Right kidney (tissue), 1 donor: ENCODE measurements around the gene TXNDC5.
A peak's percentile ranks its signal among the peaks of the same experiment; 100 is the strongest.
"Not testable (repeated sequence)": the region's sequence is repeated elsewhere in the genome, so short reads cannot be mapped to it uniquely, and the experiment has no call there.

Experiments used
- DNase-seq: peaks from one replicate; pipeline ENCODE4 v3.0.0-alpha.2; 2016

TXNDC5 gene

DNA sequence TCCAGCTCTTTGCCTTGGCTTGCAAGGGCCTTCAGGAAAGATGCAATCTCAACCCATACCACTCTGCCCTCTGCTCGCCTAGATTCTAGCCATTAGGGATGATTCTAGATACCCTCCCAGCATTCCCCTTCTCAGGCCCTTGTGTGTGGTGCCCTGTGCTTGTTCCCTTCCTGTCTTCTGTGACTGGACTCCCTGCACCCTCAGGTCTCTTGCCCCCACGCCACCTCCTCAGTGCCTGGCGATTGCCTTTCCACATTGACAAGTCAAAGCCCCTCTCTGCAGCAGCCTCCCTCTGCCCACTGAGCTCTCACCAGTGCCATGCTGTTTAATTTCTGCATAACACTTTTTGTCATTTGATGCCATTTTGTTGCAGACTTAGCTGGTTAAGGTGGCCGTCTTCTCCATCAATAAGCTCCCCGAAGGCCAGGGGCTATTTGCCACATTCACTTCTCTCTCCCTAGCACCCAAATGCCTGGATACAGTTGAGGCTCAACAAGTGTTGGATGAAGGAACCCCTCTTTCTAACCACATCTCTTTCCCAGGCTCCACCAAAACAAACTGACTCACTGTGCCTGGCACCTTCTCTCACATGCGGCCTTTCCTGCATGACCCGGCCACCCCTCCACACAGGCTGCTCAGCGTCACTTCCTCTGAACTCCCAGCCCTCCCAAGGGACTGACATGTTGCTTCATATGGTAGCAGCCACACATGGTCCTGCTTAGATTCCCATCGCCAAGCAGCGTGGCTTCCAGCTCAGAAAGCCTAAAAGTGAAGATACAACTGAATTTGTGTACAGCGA is 4.6 kb upstream of the TXNDC5 start:
- DNase-seq = no peak

DNA sequence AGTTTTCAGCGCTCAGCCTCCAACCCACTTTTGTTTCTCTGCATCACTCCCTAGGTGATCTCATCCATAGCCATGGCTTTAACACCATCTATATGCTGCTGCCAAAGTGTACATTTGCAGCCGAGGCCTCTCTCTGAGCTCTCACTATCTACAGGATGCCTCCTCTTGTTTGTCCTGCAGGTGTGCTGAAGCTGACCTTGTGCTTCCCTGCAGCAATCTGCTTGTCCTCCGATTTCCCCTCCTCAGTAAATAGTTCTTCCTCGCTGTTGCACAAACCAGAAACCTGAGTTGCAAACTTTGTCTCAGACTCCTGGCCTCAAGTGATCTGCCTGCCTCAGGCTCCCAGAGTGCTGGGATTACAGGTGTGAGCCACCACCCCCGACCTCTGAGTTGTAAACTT is 3.7 kb upstream of the TXNDC5 start:
- no peak for DNase-seq

DNA sequence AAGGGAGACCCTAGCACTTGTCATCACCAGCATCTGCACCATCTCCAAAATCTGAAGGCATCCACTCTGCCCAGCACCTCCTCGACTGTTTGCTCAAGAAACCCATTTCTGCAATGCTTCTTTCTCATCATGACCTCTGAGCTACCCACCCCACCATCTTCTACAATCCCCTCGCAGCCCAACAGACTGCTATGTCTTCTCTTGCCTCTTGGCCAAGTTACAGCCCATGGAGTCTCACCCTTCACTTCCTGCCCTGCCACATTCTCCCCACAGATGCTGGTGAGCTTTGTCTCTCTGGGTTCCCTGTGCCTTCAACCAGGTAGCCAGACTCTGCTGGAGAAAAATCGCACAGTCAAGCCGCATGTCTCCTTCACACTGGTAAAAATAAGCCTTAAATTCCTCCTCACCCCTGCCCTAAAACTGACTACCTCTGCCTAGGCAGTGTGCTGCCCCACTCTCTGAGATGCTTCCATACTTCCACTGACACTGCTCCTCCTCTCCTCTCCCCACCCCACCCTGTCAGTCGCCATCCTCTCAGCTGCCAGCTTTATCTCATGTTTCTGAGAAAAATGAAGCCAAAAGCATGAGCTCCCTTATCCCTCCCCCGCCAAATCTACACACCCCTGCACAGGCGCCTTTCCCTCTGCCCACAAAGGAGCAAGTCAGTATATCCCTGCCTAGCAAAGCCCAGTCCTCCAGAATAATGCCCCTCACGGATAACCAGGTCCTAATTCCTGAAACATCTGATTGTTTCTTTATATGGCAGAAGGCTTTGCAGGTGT is 2.3 kb upstream of the TXNDC5 start:
- no peak for DNase-seq

DNA sequence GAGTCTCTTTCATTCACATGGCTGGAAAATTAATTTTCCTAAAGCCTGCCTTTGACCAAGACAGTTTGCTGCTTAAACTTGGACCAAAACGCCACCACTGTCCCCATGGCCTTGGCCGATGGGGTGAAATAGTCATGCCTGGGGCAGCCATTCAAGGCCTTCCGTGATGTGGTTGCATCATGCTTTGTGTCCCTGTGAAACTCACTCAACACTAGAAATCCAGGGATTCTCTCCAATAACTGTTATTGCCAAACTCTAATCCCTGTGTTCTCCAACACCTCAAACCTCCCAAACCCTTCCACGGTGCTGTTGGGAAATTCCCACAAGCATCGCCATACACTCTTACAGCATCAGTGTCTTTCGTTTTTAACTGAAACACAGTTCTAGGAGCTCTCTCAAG is 1.4 kb upstream of the TXNDC5 start:
- DNase-seq = no peak

DNA sequence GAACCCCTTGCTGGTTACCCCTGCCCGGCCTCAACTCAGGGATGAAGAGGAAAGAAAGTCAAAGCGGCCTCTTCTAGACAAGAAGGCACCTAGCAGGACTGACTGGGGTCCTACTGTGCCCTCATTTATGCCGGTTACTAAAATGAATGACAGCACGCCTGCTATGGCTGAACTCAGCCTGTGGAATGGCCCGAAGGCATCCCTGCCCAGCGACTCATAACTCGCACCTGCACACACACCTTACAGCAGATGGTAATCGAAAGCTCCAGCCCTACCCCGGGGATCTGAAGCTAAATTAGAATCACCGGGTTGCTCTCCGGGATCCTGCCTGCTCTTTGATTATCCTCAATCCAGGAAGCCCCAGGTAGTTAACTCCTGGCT is 747 bp upstream of the TXNDC5 start:
- no peak for DNase-seq

DNA sequence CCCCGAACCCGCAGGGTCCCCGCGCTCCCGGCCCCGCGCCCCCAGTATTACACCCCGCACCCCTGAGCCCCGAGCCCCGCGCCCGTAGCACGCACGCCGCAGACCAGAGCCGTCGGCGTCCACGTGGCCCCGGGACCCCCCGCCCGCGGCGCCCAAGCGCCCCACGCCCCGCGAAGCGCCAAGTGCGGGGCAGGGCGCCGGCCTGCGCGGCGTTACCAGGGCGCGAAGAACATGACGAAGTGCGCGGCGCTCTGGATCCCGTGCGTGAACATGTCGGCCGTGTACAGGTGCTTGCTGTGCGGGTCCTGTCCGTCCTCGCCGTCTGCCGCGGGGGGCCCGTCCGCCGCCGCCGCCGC is 312 bp downstream of the TXNDC5 start:
- peak; percentile 34 for DNase-seq

DNA sequence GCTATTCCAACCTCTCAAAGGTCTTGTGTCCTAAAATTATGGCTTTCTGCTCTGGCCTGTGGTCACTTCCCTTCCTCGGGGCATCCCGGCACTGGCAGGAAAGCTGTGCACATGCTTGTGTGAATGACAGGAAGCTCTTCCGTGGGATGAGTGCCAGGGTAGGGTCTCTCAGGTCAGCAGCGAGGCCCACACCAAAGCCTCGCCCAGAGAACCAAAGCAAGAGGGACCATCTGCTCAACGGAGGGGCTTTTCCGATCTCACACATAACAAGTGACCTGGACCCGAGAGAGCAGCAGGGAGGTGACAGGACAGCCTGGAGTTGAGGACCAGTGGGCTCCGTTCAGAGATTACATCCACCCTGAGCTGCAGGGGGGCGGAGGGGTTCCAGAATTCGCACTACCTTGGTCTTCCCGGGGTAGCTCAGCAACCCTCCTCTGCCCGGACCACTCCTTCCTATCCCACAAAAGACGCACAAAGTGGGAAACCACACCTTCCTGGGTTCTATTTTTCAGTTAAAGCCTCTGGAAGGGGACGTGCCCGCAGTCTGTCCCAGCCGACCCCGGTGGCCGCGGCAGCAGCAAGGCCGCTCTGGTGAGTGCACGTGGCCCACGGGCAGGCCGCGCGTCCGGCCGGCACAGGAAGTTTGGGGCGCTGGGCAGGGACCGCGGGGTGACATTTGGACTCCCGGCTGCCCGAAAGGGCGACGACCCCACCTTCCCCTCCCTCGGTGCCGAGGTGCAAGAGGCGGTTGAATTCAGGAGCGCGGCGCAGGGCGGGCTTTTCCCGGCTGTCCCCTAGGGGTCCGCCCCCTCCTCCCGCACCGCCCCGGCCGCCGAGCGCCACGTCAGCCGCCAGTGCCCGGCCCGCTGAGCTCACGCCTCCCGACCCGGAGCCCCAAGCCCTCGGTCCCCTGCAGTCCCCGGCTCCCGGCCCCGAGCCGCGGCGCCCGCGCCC is 988 bp downstream of the TXNDC5 start:
- DNase-seq = peak; percentile 82

DNA sequence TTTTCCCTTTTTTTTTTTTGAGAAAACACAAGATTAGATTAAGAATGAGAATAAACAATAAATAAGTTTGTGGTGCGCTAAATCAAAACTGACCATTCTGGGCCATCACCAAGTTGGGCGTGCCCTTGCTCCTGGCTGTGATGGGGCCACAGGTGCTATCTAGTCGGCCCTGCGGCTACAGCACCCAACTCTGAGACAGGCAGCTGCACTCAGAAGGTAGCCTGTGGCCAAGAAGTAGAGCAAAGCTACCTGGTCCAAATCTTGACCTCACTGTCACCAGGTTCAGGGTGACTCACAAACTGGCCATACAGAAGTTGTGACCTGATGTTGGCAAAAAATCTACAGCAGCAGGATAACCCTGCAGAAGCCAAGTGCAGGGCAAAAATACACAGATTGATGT is 3.4 kb downstream of the TXNDC5 start:
- DNase-seq = no peak

DNA sequence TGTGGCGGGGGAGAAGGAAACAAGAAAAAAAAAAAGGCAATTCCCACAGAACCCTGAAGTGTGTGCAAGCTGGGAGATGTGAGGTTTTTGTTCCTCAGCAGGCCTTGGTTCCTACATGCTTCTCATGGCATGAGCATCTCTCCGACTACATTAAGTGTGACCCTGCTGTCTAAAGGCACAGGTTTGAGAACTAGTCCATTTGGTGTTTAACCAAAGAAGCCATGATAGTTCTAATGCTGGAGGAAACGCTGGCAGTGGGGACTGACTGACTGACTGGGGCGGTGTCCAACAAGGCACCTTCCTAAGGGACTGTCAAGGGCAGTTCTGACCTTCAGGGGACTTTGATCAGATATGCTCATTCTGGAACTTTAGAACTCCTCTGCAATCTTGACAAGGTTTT is 3.8 kb downstream of the TXNDC5 start:
- no peak for DNase-seq

DNA sequence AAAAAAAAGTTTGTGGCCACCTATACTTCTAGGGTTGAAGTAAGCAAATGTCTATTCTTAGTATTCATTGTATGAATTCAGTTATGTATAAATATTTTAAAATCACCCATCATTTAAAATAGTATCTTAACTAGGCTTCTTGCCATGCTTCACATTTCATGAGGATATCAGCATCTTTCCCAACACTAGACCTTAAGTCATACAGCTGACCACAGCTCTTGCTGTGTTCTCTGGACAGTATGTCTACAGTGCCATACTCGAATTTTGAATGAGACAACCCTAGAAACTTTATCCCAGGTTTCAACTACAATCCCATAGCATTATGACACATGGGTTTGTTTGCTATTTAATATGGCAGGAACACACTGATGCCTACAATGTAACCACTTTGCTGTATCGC is 5.2 kb downstream of the TXNDC5 start:
- no peak for DNase-seq

DNA sequence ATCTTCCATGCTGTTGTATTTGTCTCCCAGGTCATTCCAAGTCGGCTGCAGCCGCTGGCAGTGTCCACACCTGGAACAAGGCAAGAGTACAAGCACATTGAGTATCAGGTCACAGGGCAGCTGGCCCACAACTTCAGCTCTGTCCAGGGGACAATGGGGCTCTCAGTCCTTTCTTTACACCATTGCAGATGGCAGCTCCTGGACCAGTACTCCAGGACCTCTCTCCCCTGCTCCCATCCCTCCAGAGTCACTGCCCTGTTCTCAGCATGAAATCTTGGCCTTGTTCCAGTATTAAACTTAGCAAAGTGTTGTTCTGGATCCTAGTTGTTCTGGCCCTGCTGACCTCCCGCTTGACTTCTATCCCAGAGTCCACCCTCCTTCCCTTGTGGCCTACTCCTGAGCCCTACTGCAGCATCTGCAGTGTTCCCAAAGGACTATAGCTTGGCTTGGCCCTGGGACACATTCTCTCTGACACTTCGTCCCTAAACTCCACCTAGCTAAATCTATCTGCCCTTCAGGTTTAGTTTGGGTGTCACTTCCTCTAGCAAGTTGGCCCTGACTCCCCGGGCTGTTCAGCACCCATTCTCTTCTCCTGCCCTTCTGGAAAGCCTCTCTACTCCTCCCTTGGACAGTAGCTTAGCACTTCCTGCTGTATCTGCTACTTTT is 5.8 kb downstream of the TXNDC5 start:
- DNase-seq = no peak

DNA sequence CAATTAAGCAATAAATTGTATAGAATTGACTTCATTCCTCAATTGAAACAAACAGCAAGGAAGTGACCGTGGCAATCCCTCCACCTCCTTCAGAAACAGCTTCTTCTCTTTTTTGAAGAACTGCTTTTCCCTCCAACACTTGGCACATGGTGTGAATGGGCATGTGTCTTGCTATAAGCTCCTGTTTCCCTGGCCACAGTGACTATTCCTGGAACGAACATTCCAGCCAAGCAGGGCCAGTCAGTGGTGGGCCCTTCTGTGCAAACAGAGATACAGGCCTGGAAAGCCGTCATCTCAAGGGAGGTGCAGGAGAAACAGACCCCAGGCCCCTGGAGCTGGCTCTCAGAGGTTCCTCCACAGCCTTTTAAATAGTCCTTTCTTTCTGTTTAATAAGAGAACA is 6.9 kb downstream of the TXNDC5 start:
- no peak for DNase-seq

DNA sequence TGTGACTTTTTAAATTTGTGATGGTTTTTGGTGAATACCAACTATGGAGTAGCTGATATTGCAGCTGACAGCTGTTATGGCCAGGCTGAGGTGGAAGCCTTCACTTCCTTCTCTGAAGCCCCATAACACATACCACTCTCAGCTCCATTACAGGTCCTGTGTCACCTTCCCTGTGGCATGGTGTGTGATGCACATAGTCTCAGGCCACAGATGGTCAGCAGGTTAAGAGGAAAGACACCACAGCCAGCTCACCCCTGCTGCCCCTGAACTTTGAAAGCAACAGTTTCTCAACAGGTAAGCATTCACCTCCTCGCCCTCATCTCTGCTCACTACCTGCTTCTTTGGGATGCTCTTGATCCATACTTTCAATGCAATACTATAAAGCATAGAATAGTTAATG is 7.7 kb downstream of the TXNDC5 start:
- no peak for DNase-seq

DNA sequence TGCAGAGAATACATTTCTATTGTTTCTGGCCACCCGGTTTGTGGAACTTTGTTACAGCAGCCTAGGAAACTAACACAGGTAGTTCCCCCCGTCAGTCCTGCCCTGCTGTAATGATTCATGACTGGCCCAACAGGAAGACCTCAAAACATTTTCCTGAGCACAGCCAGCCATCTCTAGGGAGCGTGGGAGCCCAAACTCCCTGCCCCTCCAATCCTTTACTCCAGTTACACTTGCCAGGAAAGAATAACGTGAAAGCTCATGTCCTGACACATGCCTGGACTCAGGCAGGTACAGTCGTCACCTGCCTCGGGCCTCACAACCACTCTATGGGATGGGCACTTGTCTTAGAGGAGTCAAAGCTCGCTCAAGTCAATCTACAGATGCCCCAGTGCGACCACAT is 8.4 kb downstream of the TXNDC5 start:
- no peak for DNase-seq

DNA sequence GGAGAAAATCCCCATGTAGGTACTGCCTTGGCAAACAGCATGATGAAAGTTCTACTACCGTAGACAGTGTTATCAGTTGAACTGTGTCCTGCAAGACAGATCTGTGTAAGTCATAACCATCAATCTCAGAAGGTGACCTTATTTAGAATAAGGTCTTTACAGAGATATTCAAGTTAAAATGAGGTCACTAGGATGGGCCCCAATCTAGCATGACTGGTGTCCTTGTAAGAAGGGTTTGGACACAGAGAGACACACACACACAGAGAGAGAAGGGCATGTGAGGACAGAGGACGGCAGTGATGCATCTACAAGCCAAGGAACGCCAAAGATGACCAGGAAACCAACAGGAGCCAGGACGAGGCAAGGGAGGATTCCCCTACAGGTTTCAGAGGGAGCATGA is 8.8 kb downstream of the TXNDC5 start:
- DNase-seq = no peak

DNA sequence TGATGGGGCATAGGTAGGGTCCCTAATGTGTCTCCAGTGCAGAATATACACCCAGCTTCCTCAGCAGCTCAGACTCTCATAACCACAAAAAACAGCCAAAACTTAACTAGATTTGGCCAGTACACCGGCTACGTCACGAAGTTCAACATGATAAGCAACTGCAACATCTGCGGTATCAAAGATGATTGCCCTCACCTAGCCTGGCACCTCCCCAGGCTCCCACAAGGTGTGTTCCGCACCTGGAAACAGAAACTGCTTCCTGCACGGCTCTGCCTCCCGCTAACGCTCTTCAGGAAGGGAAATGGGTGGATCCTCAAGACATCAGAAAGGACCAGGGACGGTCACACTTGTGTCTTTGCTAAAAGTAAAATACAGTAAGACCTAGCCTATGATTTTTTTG is 9.5 kb downstream of the TXNDC5 start:
- no peak for DNase-seq

DNA sequence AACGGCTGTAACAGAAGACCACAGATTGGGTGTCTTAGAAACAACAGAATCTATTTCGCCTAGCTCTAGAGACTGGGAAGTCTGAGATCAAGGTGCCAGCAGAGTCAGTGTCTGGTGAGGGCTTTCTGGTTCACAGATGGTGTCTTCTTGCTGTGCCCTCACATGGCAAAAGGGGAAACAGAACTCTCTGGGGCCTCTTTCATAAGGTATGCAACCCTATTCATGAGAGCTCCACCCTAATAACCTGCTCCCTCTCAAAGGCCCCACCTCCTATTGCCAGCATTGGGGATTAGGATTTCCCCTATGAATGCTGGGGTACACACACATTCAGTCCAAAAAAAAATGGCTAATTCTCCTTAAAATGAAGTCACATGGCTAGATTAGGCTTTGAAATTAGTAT is 10.0 kb downstream of the TXNDC5 start:
- DNase-seq = no peak

DNA sequence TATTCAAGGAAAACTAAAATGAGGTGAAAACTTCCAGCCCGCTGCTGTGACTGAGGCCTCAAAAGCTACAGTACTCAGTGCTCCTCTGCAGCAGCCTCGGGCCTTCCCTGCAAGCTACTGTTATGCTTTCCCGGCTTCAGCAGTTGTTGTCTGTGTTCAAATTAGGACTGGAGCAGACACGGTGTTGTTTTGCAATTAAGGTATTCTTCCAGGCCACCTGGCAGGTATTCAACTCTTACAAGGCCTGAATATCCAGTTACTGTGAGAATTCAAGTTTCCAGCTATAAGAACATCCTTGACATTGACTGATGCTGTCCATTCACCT is 10.7 kb downstream of the TXNDC5 start:
- no peak for DNase-seq

DNA sequence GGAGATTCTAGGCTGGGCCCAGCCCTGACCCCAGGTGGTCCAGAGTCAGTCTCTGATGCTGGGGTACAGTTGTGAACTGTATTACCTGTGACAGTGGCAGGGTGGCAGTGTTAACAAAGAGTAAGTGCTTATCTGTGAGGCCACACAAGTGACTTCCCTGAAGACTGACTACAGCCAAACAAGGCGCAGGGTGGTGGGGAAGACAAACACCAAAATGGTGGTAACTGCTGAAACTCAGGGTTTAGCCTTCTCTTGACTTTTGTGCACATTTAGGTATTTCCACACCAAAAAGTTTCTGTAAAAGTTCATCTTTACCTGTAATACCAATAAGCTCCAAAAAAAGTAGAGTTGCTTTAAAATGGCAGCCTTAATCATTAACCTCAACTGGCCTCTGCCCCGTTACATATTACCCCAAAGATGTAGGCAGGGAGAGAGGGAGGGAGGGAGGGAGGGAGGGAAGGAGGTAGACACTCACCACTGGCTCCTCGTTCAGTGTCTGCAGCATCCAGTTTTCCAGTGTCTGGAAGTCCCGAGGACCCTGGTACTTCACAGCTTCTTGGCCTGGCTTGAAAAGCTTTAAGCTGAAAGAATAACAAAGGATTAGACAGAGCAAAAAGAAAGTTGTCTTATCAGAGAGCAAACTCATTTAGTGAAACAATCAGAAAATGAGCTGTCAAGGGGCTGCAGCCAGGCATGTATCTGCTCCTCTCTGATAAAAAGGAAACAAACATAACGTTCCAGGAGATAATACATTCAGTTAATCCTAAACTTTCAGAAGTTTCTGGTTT is 11.3 kb downstream of the TXNDC5 start:
- DNase-seq = peak; percentile 29

DNA sequence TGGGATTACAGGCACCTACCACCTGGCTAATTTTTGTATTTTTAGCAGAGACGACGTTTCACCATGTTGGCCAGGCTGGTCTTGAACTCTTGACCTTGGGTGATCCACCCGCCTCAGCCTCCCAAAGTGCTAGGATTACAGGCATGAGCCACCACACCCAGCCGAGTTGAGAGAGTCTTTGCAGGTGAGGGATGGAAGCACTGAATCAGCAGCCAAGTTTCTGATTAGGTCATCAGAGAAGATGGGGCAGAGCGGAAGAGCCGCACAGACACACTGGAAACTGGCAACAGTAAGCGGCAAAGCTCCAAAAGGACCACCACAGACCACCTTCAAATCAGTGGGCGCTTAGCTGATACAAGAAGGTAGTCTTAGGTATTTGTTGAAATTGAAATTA is 12.4 kb downstream of the TXNDC5 start:
- not testable (repeated sequence) for DNase-seq

DNA sequence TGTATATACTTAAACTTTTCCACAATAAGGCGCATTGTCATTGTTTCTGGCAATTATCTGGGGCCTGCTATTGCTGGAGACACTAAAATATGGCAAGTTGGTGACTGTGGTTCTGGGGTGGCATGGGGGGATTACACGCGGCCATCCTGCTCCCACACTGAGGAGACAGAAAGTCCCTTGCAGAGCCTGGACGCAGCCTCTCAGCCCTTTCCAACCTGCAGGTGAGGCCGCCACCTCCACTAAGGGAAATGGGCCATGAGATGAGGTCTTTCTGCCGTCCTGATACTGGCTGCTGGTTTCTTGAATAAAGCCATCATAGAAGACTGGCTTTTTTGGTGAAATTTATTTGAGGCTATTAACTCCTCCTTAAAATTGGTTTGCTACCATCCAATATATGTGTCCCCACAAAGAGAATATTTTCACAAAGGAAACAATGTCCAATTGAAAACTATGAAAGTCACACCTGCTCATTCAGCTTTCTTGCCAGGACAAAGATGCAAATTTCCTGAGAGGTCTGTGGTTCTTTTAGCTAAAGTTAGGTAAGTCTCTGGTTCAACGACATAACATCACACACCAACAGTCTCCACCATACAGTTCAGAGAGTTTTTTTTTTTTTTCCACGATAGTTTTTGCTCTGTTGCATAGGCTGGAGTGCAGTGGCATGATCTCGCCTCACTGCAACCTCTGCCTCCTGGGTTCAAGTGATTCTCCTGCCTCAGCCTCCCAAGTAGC is 13.0 kb downstream of the TXNDC5 start:
- DNase-seq = no peak
